ENCODE data around the gene OSMR.

The OSMR gene

DNA sequence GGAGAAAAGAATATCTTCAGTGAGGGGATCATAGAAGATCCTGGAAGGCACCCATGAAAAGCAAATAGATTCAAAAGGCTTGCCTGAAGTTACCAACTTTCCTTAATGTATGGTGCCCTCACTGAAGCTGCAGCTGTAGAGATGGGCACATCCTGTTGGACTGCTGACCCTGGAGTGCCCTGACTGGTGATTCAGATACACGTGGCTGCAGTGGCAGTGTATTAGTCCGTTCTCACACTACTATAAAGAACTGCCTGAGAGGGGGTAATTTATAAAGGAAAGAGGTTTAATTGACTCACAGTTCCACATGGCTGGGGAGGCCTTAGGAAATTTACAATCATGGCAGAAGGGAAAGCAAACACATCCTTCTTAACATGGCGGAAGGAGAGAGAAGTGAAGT lies 80.3 kb downstream of the OSMR start:
- no peak for DNase-seq (ENCODE audit: low spot score)

DNA sequence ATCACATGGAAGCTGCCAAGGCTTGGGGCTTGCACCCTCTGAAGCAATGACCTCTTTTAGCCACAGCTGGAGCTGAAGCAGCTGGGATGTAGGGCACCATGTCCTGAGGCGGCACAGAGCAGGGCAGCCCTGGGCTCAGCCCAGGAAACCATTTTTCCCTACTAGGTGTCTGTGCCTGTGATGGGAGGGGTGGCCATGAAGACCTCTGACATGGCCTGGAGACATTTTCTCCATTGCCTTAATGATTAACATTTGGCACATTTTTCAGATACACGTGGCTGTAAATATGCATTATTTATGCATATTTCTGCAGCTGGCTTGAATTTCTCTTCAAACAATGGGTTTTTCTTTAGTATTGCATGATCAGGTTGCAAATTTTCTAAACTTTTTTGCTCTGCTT lies 81.7 kb downstream of the OSMR start:
- DNase-seq (ENCODE audit: low spot score) = no peak

DNA sequence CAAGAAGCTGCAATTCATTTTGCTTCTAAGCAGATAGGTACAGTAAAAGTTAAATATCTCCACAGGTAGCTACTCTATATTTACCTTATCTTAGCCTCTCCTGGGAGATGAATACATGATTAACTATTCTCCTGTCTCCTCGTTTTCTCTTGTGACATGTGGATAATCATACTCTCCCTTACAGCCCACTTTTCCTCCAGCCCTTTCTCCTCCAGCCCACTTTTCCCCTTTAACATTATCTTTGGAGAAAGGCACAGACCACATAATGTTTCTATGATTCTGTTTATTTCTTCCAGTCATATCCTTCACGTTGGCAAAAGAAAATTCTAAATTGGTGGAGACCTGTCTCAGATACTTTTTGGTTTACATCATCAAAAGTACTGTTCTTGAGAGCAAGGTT lies 84.0 kb downstream of the OSMR start:
- DNase-seq (ENCODE audit: low spot score) = no peak

DNA sequence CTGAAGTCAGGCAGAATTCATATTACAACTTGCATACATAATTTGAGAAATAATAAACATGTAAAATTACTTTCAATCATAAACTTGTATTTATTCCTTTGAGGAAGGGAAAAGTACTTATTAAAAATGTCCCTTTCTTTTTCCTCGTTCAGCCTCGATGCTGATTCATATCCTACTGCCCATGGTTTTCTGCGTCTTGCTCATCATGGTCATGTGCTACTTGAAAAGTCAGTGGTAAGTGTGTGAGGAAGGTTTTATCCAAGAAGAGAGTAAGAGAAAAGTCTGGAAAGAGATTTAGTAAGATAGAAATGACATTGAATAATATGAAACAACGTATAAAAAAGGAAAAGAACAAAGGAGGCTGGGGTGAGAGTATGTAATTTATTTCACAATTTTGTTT lies 85.9 kb downstream of the OSMR start:
- no peak for DNase-seq (ENCODE audit: low spot score)

DNA sequence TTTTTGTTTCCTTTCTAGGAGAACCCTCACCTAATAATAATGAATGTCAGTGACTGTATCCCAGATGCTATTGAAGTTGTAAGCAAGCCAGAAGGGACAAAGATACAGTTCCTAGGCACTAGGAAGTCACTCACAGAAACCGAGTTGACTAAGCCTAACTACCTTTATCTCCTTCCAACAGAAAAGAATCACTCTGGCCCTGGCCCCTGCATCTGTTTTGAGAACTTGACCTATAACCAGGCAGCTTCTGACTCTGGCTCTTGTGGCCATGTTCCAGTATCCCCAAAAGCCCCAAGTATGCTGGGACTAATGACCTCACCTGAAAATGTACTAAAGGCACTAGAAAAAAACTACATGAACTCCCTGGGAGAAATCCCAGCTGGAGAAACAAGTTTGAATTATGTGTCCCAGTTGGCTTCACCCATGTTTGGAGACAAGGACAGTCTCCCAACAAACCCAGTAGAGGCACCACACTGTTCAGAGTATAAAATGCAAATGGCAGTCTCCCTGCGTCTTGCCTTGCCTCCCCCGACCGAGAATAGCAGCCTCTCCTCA lies 87.1 kb downstream of the OSMR start:
- no peak for DNase-seq (ENCODE audit: low spot score)

DNA sequence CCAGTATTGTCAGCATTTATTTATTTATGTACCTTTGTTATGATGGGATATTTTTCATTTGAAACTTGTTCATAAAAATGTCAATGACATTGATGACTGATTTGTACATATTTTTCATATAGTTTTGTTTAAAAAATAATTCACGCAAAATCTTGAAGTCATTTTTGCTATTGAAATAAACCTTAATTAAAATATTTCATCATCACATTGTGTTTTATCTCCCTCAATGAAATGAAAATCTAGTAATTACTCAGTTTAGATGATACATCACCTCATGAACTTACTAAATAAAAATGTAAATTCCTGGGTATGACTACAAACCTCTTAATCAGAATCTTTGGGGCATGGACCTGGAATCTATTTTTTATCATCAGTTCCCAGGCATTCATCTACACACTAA lies 89.6 kb downstream of the OSMR start:
- DNase-seq (ENCODE audit: low spot score) = no peak

DNA sequence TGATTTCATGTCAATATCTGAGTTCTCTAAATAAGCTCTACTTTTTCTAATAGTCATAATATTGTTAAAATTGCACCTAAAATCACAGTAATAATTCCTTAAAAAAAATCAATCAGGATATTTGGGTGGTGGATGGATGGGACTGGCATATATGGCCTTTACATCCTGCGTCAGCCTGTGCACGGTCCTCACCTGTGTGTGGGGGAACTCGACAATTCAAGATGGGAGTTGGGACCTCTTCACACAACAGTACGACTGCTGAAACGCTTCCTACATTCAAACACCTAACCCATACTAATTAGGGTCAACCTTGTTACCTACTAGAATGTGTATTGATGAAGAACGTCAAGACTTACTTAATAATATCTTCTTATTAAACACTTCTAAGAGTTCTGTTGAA lies 90.5 kb downstream of the OSMR start:
- no peak for DNase-seq (ENCODE audit: low spot score)

DNA sequence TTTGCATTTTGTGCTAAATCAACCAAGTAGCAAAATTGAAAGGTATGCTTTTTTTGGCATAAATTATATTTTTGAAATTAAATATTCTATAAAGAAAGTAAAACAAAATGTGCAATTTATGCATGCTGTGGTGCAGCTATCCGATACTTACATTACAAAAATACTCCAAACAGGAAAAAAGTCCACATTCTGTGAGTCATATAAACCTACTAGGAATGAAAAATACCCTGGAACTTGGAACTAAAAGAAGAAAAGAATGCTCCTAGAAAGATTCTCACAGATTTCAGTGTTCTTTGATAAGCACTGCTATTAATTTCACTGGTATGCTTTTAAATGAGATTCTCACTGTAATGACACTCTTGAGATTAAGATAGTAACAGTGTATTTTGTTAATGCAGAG lies 92.6 kb downstream of the OSMR start:
- DNase-seq (ENCODE audit: low spot score) = no peak

DNA sequence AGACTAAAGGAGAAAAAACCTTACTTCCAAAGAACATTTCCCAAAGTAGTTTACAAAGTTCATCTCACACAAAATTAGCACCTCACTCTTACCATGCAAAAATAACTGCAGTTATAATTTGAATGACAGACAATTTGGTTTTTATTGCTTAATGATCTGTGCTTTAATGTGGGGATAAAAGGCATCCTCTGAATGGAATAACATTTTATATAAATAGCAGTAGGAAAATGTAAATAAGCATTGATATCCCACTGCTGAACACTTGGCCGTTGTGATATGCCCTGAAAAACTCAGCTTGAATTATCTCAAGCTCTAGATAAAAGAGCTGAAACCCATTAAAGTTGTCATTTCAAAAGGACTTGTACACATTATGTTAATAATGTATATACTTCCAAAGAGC lies 93.2 kb downstream of the OSMR start:
- no peak for DNase-seq (ENCODE audit: low spot score)

DNA sequence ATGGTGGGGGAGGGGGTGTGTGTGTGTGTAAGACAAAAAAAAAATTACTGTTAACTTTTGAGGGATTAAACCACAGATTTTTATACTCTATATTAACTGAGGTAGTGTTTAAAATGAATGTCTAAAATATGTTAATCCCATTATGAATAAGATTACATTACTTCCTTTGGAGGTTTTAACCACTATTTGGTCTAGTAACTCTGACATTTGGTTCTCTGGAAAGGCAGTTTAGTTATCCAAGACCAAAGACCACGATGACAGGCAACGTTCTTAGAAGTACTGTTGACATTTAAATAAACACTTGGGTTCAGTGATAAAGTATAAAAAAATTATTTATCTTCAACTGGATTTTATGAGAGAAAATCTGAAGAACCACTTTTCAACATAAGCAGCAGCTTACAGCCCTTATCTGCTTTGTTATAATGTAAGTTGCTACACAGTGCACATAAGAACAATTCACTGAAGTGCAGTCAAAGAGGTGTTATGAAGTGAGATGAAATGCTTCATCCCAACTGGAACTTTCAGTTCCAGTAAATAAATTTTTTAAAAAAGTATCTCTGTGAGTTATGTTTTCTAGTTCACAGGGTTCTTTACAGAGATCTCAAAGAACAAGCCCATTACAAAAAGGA lies 94.5 kb downstream of the OSMR start:
- no peak for DNase-seq (ENCODE audit: low spot score)

DNA sequence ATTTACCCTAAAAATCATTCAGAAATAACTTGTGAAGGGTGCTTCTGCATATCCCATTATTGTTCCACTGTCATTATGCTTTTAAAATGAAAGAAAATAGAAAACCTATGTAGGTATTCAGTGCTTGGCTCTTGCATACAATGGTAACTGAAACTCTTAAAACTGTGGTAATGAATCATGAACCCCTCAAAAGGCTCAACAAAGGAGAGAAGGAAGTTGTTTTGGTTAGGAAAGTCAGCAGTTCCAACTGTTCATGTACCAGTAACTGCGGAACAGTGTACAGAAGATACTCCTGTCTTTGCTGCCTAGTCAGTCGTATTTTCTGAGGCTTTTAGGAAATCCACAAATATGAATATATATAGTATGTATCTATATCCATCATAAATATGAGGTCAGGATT lies 96.1 kb downstream of the OSMR start:
- no peak for DNase-seq (ENCODE audit: low spot score)

DNA sequence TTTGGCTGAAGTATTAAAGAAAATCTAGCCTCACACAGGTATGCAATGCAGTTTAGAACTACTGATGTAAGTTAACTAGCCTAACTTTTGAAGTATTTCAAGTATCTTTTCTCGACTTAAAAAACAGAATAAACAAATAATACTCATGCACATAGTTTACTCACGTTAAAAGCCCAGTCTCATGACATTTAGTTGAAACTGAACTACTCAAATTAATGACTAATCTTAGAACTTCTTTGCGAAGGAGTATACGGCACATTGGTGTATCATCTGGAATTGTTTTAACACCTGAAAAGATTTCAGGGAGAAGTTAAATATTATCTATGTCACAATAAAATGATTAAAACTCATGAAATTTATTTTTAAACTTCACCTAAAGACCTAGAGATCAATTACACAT lies 98.5 kb downstream of the OSMR start:
- DNase-seq (ENCODE audit: low spot score) = no peak

DNA sequence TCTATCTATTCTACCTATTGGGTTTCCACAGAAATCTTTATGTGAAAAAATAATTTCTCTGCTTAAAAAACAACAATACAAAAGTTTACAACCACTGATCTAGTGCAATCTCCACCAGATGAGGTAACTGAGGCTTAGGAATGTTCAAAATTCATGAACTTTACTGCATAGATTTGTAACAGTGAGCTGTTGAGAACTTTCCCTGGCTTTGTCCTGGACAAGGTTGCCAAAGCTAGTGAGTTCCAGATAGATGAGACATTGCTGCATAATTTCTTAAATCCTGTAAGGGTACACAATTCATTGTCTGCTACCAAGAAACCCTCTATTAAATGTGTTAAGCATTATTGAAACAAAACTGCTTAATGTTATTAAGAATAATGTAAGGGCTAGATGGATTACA lies 102.7 kb downstream of the OSMR start:
- no peak for DNase-seq (ENCODE audit: low spot score)

DNA sequence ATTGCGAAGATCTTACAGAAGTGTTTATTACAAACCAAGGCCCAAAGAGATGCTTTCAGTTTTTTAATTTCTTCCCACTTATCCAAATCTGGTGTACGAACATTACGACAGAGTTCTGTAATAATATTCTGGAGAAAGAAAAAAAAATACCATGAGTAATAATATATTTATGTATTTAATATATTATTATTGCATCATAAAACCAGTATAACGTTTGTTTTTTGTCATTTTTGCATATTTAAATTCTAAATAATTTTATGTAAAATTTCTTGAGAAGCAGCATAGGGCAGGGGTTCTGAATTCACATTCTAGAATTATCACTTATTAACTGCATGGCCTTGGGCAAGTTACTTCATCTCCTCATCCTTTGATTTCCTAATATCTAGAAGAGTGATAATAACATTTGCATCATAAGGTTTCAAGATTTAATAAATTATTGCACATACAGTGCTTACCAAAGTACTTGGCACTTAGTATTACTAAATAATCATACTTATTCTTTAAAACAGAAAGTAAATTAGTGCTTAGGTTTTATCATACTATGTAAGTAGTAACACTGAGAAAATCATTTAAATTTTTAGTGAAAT lies 107.7 kb downstream of the OSMR start:
- DNase-seq (ENCODE audit: low spot score) = no peak

DNA sequence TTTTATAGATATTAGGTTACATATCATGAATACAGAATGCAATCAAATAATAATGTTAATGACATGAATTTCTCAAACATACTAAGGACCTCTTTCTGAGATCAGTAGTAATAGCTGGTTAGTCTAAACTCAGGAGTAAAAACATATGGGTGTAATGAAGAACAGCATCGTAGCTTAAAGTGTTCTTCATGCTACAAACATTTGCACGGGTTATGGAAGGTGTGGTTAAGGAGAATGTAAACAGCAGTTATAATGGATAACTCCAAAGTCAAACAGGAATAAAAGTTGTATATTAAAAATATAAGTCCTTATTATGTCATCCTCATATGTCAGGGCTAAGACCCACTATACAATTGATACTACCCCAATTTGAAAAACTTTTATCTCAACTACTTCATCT lies 115.9 kb downstream of the OSMR start:
- no peak for DNase-seq (ENCODE audit: low spot score)

DNA sequence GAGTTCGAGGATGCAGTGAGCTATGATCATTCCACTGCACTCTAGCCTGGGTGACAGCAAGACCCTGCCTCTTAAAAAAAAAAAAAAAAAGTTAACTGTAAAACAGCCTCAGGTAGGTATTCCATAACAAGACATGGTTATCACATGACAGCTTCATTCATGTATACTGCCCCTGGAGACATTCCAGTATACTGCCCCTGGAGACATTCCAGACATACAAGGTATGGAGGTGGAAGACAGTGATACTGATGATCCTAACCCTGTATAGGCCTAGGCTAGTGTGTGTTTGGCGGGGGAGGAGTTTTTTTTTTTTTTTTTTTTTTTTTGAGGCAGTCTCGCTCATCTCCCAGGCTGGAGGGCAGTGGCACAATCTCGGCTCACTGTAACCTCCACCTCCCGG lies 122.9 kb downstream of the OSMR start:
- no peak for DNase-seq (ENCODE audit: low spot score)

DNA sequence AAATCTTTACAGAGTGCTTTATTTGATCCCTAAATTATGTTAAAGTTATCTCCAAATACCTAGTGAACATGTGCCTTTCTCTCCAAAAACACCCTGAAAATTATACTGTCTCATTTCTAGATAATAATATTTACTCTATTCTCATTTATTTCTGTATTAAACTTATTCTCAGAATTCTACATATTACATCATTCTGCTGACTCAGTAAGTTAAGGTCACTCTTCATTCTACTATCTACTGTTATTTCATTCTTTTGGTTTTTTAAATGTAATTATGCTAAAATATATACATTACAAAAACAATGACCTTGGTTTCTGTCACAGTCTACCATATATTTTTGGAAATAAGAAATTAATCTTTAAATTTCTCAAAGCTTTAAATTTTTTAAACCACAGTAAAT lies 132.2 kb downstream of the OSMR start:
- DNase-seq (ENCODE audit: low spot score) = no peak

DNA sequence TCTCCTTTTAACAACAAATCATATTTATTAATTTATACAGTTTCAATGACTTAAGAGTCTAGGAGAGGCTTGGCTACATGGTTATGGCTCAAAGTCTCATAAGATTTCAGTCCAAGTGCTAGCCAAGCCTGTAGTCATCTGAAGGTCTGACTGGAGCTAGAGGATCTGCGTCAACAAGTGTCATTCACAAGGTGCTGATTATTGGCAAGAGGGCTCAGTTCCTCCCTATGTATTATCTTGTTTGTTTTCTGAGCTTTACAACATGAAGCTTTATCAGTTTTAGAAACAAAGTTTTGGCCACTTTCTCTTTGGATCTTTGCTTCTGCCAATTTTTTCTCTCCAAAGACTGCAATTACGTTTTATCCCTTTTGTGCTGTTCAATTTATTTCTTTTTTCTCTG lies 133.7 kb downstream of the OSMR start:
- DNase-seq (ENCODE audit: low spot score) = no peak

Data from hematopoietic multipotent progenitor cell treated with erythropoietin and hydrocortisone succinate and interleukin-3 and kit ligand, for 15 days (in vitro differentiated cells).